IMR-90 (cell line): ENCODE measurements around the gene RNF144A.

Experiments
- CHD1 ChIP-seq: IDR thresholded peaks from 2 replicates; pipeline ENCODE4 v1.6.1; 2012; ENCODE audit warnings: low read depth, low read length, improper control_type of control experiment
- CTCF ChIP-seq: conservative IDR thresholded peaks from 2 replicates; pipeline ENCODE4 v1.5.1; 2012; ENCODE audit warnings: mild to moderate bottlenecking, low read depth, low read length, improper control_type of control experiment
- FOS ChIP-seq: fragments of 150-350 bp; IDR thresholded peaks from 2 replicates; pipeline ENCODE4 v1.6.1; 2016; ENCODE audit warnings: low read depth, low read length
- MAFK ChIP-seq: IDR thresholded peaks from 2 replicates; pipeline ENCODE4 v1.6.1; 2012; ENCODE audit warnings: low read depth, low read length, improper control_type of control experiment
- MAZ ChIP-seq: IDR thresholded peaks from 2 replicates; pipeline ENCODE4 v1.6.1; 2012; ENCODE audit warnings: low read depth, mild to moderate bottlenecking, low read length, improper control_type of control experiment, moderate library complexity, borderline replicate concordance
- POLR2A ChIP-seq: IDR thresholded peaks from 2 replicates; pipeline ENCODE4 v1.6.1; 2012; ENCODE audit warnings: mild to moderate bottlenecking, low read depth, low read length
- RCOR1 ChIP-seq: IDR thresholded peaks from 2 replicates; pipeline ENCODE4 v1.6.1; 2012; ENCODE audit warnings: mild to moderate bottlenecking, low read length, improper control_type of control experiment; ENCODE audit not compliant: insufficient replicate concordance
- RFX5 ChIP-seq: IDR thresholded peaks from 2 replicates; pipeline ENCODE4 v1.8.0; 2012; ENCODE audit warnings: low read depth, mild to moderate bottlenecking, low read length, moderate library complexity
- SMC3 ChIP-seq: fragments of 150-350 bp; IDR thresholded peaks from 2 replicates; pipeline ENCODE4 v1.6.1; 2016; ENCODE audit warnings: low read depth, mild to moderate bottlenecking, antibody characterized with exemption, low read length, moderate library complexity

- TF ChIP-seq CHD1 (no peak), CTCF (no peak), MAFK (no peak), SMC3 (no peak), POLR2A (no peak), MAZ (no peak), FOS (no peak), RCOR1 (no peak), RFX5 (no peak)
Measured at GRCh38 chr2:6920743-6921064, 3.5 kb downstream of the RNF144A start.
